ENCODE results near the gene RCC1.
"Not testable (repeated sequence)": the region's sequence is repeated elsewhere in the genome, so short reads cannot be mapped to it uniquely, and the experiment has no call there.

The RCC1 gene

DNA sequence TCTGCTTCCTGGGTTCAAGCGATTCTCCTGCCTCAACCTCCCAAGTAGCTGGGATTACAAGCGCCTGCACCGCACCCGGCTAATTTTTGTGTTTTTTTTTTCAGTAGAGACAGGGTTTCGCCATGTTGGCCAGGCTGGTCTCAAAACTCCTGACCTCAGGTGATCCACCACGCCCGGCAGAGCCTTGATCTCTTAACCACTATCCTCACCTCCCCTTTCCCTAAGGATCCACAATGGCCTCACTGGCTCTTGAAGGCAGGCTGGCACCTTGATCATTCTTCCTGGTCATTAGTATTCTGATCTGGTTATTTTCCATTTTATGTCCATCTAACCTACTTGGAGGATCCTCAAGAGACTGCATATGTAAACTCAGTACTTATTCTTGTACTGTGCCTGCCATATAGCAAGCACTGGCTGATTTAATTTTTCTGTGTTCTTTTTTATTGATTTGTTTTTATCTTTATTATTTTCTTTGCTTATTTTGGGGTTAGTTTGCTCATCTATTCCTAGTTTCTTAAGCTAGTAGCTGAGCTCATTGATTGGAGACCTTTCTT is 6.3 kb downstream of the RCC1 start:
- peak; percentile 63 for DNase-seq

DNA sequence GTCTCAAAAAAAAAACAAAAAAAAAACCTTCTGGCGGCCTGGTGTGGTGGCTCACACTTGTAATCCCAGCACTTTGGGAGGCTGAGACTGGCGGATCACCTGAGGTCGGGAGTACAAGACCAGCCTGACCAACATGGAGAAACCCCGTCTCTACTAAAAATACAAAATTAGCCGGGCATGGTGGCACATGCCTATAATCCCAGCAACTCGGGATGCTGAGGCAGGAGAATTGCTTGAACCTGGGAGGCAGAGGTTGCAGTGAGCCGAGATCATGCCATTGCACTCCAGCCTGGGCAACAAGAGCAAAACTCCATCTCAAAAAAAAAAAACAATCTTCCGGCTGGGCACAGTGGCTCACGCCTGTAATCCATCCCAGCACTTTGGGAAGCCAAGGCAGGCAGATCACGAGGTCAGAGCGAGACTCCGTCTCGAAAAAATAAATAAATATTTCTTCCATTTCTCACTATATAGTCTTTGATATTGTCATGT is 8.6 kb downstream of the RCC1 start:
- not testable (repeated sequence) for DNase-seq

DNA sequence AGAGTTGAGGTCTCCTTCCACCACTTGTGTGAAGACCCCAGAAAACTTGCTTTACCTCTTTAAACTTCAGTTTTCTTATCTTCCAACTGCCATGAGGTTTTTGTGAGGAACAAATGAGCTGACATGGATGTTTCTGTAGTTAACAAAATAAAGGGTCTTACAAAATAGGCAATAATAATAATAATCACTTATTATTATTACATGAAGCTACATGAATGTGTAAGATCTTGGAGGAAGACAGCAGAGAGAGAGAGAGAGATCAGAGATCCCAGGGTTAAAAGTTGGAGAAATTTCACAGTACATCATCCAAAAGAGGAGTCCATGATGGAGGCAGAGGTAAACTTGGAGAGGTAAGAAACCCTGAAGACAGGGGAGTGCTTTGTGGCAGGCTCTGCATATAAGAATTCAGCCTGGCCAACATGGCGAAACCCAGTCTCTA is 10.7 kb downstream of the RCC1 start:
- DNase-seq = no peak

DNA sequence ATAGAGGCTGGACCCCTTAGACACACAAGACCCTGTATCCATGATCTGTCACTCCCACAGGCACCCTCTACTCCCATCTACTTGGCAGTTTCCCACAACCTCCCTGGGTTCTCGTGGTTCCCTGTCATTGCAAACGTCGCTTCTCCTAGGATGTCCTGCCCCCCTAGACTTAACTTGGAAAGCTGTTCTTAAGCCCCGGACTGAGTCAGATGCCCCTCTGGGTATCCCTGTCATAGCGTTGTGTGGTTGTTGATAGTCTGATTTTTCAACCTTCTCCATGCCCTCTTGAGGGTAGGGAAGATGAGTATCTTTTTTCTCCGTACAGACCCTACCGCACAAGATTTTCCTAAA is 11.8 kb downstream of the RCC1 start:
- DNase-seq = no peak

DNA sequence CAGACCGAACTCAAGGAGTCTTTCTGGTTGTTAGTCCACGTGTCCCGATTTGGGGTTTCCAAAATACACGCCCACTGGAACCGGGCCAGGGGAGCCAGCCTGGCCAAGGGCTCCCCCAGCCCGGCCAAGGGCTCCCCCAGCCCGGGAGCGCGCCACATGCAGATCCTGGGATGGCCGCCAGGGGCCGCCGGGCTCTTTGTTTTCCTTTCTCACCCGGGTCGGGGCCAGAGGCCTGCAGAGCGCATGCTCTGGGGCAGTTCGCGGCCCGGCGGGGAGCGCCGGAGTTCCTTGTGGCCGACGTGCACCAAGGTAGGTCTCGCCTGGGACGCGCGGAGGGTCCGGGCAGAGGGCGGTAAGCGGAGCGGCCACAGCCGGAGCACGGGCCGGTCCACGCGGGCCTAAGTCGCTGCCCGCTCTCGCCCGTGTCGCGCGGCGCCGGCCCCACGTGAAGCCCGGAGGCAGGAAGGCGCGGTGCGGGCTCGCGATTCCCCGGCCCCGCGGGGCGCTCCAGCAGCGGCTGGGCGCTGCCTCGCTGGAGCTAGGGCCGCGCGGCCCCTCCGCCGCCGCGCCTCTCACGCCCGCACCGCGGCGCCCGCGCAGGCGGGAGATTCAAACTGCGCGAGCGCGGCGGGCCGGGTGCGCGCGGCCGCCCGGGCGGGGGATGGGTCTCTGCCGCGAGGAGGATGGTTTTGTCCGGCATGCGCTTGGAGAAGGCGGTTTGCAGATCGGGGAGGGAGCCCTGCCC is 12.3 kb downstream of the RCC1 start:
- DNase-seq = peak; percentile 96

DNA sequence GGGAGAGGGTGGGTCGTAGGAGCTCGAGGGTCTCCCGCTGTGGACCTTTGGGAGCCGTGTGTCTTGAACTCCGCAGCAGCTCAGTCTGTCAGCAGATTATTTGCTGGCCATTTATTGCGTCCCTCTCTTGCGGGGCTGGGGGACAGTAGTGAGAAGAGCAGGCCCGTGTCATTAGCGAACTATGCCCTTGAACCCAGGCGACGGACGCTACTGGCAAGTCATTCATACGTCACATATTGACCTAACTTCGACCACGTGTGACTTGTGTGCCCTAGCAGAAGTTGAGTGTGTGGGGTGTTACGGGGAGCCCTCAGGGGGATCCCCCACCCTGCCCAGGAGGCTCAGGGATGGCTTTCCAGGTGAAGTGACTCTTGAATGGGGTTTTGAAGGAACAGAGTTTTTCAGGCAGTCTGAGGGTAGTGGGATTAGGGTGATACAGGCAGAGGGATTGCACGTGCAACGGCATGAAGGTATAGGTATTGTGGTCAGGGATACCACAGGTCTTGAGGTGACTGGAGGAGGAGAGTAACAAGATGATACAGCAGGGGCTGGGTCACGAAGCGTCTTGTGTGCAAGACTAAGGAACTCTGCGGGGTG is 13.0 kb downstream of the RCC1 start:
- DNase-seq = peak; percentile 71

DNA sequence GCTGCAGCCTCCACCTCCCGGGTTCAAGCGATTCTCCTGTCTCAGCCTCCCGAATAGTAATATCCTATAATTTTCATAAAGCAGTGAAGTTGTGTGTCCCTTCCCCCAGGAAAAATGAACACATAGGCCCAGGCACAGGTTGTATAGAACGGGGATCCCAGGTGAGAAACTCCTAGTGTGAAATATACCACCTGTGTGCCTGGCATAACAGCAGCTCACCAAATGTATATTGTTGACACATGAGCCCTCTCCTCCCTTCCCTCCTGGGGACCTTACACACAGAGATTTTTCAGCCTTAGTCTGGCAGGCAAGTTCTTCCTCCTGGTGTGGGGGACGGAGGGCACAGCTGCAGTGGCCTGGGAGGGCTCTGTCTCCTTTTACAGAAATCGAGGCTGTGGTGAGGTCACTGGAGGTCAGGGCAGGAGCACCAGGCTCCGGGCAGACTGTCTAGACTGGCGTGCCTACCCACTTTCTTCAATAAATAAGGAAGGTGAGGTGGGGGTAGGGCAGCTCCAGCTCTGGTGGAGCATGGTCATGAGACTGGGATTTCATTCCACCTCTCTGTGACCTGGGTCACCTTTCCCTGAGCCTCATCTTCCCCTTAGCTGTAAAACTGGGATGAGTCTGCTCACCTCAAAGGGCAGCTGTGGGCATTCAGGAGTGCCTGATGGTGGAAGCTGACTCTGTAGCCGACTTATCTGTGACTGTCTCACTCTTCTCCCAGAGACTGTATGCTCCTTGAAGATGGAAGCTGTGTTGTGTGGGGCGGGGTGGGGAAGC is 14.3 kb downstream of the RCC1 start:
- no peak for DNase-seq

DNA sequence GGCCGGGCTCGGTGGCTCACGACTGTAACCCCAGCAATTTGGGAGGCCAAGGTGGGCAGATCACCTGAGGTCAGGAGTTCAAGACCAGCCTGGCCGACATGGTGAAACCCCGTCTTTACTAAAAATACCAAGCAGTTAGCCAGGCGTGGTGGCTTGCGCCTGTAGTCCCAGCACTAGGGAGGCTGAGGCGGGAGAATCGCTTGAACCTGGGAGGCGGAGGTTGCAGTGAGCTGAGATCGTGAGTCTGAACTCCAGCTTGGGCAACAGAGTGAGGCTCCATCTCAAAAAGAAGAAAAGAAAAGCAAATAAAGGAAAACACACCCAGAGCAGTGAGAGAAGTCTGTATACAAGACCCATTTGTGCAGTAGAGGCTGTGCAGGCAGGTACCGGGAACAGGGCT is 15.0 kb downstream of the RCC1 start:
- DNase-seq = not testable (repeated sequence)

DNA sequence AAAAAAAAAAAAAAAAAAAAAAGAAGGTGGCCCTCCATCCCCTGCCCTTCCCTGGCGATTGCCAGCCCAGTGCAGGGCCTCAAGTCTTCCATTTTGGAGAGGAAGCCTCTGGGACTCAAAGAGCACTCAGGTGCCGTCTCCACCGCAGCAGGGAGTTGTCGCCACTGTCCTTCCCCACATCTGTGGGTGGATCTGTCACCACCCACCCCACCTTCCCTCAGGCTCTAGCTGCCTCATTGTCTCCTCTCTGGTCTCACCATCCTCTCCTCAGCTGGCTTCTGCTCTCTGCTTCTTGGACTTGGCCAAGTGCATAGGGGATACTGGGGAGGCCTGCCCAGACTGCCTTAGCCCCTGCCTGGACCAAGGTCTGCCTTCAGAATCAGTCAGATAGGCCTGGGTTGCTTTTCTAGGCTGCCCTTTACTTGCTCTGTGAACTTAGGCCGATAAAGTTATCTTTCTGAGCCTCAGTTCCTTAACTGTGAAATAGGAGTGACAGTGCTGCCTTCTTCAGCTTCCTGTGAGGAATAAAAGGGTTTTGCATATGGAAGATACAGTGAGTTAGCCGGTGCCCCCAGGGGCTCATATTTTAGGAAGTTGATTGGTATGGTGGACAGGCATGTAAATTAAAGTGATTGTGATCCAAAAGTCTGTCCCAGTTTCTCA is 15.8 kb downstream of the RCC1 start:
- no peak for DNase-seq

DNA sequence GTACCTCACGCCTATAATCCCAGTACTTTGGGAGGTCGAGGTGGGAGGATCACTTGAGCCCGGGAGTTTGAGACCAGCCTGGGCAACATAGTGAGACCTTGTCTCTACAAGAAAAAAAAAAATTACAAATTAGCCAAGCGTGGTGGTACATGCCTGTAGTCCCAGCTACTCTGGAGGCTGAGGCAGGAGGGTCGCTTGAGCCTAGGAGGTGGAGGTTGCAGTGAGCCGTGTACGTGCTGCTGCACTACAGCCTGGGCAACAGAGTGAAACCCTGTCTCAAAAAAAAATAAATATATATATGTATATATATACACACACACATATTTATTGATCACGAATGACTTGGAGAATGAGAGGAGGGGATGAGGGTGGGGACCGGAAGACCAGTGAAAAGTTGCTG is 16.7 kb downstream of the RCC1 start:
- DNase-seq = not testable (repeated sequence)

DNA sequence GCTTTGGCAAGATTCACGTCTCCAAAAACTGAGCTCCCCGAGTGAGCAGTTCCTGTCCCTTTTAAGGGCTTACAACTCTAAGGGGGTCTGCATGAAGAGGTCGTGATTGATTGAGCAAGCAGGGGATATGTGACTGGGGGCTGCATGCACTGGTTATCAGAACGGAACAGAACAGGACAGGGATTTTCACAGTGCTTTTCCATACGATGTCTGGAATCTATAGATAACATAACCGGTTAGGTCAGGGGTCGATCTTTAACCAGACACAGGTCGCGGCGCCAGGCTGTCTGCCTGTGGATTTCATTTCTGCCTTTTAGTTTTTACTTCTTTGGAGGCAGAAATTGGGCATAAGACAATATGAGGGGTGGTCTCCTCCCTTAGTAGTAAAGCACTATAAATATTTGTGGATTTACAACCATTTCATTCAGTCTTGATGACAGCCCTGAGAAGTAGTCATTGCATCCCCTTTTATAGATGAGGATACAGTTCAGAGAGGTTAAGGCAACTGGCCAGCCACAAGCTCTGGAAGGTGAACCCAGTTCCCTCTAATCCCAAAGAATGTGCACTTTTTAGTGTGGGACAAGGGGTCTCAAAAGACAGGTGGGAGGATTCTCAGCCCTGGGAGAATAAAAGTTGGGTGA is 19.3 kb downstream of the RCC1 start:
- not testable (repeated sequence) for DNase-seq

DNA sequence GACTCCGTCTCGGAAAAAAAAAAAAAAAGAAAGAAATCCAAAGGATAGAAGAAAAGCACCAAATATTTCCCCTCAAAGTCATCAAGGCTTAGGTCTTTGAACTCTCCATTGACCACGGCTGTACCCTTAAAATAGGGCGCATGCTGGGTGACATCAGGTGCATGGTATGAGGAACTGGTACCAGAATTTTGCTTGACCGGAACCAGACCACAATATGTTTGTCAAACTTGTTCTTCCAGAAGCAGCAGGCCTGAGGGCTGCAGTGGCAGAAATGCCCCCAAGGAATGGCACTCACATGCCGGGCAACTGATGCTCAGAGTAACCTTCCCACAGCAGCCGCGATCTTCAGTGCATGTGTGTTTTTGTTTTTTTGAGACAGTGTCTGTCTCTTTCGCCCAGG is 21.0 kb downstream of the RCC1 start:
- DNase-seq = no peak

DNA sequence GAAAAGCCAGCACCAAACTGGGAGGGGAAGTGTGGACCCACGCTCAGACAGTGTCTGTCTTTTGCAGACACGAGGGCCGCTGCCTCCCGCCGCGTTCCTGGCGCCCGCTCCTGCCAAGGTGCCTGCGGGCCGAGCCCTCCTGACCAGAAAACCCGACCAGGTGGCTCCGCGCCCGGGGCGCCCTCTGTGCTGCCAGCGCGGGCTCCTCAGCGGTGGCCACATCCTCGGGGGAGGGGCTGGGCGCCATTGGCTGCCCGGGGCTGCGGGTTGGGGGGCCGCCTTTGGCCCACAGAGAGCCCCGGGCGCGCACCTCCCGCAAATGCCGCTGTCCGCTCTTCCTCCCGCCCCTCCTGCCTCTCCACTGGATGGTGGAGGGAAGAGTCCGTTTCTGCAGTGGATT is 24.6 kb downstream of the RCC1 start:
- DNase-seq = no peak

DNA sequence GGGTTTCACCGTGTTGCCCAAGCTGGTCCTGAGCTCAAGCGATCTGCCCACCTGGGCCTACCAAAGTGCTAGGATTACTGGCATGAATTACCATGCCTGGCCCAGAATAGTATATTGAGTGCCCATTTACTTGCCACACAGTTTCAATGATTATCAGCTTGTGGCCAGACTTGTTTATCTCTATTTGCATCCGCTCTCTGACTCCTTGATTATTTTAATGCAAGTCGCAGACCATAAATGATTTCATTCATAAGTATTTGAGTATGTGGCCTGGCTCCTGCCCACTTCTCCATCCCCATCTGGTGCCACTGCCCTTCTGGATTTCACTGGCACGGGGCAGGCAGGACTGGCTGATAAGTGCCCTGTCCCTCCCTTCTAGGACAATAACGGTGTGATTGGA is 28.8 kb downstream of the RCC1 start:
- no peak for DNase-seq

DNA sequence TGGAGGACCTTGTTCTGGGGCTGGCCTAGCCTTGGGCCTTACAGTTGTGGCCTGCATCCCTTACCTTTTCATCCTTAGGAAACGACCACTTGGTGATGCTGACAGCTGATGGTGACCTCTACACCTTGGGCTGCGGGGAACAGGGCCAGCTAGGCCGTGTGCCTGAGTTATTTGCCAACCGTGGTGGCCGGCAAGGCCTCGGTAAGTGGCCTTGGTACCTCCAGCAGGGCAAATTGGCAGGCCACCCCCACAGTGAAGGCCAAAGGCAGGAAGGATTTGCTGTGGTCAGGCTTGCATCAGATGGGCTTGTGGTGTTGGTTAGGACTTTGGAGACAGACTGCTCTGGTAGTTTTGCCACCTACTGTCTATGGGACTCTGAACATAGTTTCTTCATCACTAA is 29.3 kb downstream of the RCC1 start:
- DNase-seq = no peak

DNA sequence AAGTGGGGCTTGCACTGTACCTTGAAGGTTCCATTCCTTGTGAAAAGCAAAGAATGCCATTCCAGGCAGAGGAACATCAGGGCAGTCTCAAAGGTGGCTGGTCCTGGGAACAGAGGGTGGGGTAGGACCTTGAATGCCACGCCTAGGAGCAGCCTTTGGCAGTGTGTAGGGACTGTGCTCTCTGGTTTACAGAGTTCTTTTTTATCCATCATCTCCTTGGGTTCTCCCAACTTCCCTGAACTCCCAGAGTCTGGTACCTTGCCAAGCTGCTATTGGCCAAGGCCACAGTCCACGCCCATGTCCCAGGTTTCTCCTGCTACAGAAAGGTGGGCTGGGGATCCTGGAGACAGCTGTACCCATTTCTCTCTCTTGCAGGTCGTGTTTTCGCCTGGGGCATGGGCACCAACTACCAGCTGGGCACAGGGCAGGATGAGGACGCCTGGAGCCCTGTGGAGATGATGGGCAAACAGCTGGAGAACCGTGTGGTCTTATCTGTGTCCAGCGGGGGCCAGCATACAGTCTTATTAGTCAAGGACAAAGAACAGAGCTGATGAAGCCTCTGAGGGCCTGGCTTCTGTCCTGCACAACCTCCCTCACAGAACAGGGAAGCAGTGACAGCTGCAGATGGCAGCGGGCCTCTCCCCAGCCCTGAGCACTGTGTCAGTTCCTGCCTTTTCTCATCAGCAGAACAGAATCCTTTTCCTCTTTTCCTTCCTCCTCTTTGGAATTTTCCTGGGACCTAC is 31.8 kb downstream of the RCC1 start:
- no peak for DNase-seq

DNA sequence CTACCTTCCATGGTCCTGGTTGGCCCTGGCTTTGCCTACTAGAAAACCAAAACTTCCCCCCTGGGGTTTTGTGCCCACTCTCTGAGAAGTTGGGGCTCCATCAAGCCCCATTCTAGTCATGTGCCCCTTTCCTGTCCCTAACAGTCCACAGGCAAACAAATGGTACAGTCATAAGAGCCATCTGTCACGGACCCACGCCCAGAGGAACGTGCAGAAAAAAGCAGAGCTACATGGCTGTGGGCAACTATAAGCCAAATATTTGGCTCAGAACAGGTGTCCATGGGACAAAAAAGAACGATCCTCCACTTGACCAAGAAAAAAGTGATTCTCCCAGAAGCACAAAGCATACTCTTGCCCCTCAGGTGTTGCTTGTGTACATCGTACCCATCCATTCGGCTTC is 32.4 kb downstream of the RCC1 start:
- no peak for DNase-seq

DNA sequence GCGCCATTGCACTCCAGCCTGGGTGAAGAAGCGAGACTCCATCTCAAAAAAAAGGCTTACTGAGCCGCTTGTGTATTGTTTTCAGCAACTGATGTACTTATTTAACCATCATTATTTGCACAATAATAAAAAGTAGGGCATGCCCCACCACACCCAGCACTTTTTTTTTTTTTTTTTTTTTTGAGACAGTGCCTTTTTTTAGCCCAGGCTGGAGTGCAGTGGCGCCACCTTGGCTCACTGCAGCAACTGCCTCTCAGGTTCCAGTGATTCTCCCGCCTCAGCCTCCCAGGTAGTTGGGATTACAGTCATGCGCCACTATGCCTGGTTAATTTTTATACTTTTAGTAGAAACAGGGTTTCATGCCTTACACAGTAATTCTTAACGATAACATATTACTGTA is 34.8 kb downstream of the RCC1 start:
- no peak for DNase-seq

DNA sequence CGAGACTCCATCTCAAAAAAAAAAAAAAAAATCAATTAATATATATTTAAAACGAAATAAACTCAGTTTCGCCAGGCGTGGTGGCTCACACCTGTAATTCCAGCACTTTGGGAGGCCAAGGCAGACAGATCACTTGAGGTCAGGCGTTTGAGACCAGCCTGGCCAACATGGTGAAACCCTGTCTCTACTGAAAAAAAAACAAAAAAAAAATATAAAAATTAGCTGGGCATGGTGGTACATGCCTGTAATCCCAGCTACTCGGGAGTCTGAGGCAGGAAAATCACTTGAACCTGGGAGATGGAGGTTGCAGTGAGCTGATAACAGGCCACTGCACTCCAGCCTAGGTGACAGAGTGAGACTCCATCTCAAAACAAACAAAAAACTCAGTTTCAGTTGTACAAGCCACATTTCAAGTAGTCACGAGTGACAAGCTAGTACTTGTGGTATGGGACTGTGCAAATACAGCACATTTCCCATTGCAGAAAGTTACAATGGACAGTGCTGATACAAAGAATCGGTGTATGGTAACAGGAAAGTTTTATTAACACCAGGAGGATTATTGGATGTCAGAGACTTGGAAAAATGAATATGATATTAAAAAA is 35.7 kb downstream of the RCC1 start:
- DNase-seq = not testable (repeated sequence)

DNA sequence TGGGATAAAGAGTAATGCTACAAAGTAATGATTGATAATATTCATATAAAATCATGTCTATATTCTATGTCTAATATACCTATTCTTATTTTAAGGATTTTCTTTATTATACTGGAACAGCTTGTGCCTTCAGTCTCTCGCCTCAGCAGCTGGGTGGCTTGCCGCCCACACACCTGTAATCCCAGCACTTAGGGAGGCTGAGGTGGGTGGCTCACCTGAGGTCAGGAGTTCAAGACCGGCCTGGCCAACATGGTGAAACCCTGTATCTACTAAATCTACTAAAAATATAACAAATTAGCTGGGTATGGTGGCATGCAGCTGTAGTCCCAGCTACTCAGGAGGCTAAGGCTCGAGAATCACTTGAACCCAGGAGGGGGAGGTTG is 39.4 kb downstream of the RCC1 start:
- no peak for DNase-seq

DNA sequence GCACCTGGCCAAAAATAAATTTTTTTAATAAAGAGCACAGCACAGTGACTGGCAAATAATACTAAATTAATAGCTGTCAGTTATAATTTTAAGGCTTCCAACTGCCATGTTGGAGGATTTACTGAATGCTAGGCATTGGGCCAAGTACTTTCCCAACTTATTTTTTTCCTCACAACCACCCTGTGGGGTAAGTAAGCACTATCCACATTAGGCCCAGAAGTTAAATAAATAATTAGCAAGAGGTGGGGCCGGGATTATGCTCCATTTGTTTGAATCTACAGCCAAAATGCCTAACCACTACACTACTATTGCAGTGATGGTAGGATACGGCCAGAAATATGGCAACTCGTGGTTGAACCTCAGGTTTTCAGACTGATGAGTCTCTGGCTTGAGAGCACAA is 42.5 kb downstream of the RCC1 start:
- no peak for DNase-seq

All from activated effector memory CD4-positive, alpha-beta T cell treated with anti-CD3 and anti-CD28 coated beads, Interleukin-2, amount 50 U/mL, for 16 hours (primary cell).